Activated CD4-positive, alpha-beta T cell treated with anti-CD3 and anti-CD28 coated beads, Interleukin-10, Interleukin-2, amounts not matched to agents 100 ng/mL and 50 ng/mL, durations not matched to agents 16 hours and 8 hours (primary cell): ENCODE results near the gene AKT1S1.
"Not testable (repeated sequence)": the region's sequence is repeated elsewhere in the genome, so short reads cannot be mapped to it uniquely, and the experiment has no call there.

Experiments
- DNase-seq: peaks from one replicate; pipeline ENCODE4 v3.0.0-alpha.2; 2020

Gene AKT1S1

GRCh38 chr19:49833599-49833998 lies 43.6 kb downstream of the AKT1S1 start:
- DNase-seq = no peak

GRCh38 chr19:49832556-49832955 lies 44.6 kb downstream of the AKT1S1 start:
- DNase-seq = no peak

- no peak for DNase-seq
These were observed 45.6 kb downstream of the AKT1S1 start for GRCh38 chr19:49831592-49831991.

- no peak for DNase-seq
These were observed 46.4 kb downstream of the AKT1S1 start for GRCh38 chr19:49830766-49831165.

GRCh38 chr19:49829721-49830120 lies 47.4 kb downstream of the AKT1S1 start:
- DNase-seq = no peak

GRCh38 chr19:49829200-49829599 lies 48.0 kb downstream of the AKT1S1 start:
- no peak for DNase-seq

- no peak for DNase-seq
These were observed 50.1 kb downstream of the AKT1S1 start for GRCh38 chr19:49827034-49827433.

GRCh38 chr19:49824662-49825061 lies 52.5 kb downstream of the AKT1S1 start:
- no peak for DNase-seq

GRCh38 chr19:49823472-49823871 lies 53.7 kb downstream of the AKT1S1 start:
- DNase-seq = no peak

GRCh38 chr19:49820125-49820524 lies 57.0 kb downstream of the AKT1S1 start:
- DNase-seq = no peak

GRCh38 chr19:49819452-49820115 lies 57.6 kb downstream of the AKT1S1 start:
- not testable (repeated sequence) for DNase-seq
